ENCODE data around the gene DRG1. TPM values are rescaled to one million over a fixed set of nuclear protein-coding genes. Genes with fewer than 3 reads are reported as not detected.
A peak's percentile ranks its signal among the peaks of the same experiment; 100 is the strongest.

The DRG1 gene
- total and polyA plus RNA-seq, 8 donors: 36.3 to 79.8 (median 69.3) TPM

DNA sequence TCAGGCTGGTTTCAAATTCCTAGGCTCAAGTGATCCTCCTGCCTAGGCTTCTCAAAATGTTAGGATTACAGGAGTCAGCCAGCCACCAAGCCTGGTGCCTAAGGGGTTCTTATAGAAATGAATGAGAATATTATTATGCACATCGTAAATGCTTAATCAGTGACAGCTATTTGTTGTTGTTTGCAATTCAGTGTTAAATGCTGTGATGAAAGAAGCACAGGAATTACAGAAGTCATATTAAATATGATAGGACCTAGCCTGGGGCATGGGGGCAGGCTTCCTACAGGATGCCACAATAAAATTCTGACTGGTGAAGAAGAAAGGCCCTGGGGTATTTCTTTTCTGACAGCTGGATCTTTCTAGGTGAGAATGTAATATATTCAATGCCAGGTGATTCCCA lies 39.4 kb upstream of the DRG1 start:
- ATAC-seq (no peak), DNase-seq (no peak)
- Histone ChIP-seq H3K27ac (no peak overlapping the region), H3K4me3 (no peak overlapping the region), H3K27me3 (no peaks in the 10 kb centered on the region), H3K4me1 (no peaks in the 10 kb centered on the region), H3K36me3 (no peaks in the 10 kb centered on the region), H3K9me3 (no peaks in the 10 kb centered on the region)
- TF ChIP-seq, protein P1, sequence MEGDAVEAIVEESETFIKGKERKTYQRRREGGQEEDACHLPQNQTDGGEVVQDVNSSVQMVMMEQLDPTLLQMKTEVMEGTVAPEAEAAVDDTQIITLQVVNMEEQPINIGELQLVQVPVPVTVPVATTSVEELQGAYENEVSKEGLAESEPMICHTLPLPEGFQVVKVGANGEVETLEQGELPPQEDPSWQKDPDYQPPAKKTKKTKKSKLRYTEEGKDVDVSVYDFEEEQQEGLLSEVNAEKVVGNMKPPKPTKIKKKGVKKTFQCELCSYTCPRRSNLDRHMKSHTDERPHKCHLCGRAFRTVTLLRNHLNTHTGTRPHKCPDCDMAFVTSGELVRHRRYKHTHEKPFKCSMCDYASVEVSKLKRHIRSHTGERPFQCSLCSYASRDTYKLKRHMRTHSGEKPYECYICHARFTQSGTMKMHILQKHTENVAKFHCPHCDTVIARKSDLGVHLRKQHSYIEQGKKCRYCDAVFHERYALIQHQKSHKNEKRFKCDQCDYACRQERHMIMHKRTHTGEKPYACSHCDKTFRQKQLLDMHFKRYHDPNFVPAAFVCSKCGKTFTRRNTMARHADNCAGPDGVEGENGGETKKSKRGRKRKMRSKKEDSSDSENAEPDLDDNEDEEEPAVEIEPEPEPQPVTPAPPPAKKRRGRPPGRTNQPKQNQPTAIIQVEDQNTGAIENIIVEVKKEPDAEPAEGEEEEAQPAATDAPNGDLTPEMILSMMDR (IDR thresholded peaks at IDR 0.05): no peak
- intact Hi-C loops (cut with DNase I): no loop called here

DNA sequence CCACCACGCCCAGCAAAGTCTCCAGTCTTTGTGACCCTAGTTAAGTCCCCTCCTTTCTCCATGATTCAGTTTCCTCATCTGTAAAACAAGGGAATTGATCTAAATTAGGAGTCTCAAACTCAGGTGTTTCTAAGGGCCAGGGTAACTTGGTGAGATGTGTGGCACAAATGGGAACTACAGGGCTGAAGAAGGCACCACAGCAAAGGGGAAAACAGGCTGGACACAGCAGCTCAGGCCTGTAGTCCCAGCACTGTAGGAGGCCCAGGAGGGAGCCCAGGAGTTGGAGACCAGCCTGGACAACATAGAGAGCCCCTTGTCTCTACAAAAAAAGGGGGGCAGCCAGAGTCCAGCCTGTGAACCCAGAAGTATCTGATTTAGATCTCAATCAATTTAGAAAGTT lies 37.7 kb upstream of the DRG1 start:
- H3K4me3 ChIP-seq: no peak overlapping the region
- DNase-seq: no peak

DNA sequence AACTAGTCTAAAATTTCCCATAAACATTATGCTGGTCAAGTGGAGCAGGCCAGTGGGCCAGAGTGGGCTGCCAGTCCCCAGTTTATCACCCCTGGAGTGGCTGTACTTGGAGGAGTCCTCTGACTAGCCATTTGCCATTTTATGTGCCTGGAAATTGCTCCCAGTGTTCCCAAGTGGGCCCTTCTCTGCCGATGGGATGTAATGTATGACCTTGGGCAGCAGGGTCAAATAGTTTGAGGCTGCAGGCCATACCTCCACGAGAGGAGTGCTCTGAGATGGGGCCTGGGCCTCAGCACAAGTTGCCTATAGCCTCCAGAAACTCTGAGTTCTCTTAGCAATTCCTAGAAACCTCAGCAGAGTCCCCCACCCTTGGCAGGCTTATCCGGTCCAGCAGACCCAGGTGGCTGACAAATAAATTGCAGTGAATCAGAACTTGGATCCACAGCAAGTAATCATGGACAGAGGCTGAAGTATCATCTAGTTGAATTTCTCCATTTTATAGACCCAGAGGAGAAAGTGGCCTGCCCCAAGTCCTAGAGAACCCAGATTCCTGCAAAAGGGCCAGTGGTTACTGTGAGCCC lies 35.4 kb upstream of the DRG1 start:
- intact Hi-C loops (cut with DNase I): no loop called here
- no peaks in the 10 kb centered on the region for H3K27me3 ChIP-seq
- H3K9me3 ChIP-seq: no peaks in the 10 kb centered on the region
- ATAC-seq (no peak), DNase-seq (no peak)
- TF ChIP-seq, protein P1 (IDR thresholded peaks at IDR 0.05): no peak
- no peaks in the 10 kb centered on the region for H3K36me3 ChIP-seq
- H3K4me1 ChIP-seq: no peaks in the 10 kb centered on the region
- no peak overlapping the region for H3K4me3 ChIP-seq
- no peak overlapping the region for H3K27ac ChIP-seq

More for the DNA sequence above, 37.7 kb upstream of the DRG1 start:
- TF ChIP-seq, protein P1 (IDR thresholded peaks at IDR 0.05): no peak
- no peak overlapping the region for H3K27ac ChIP-seq
- no peaks in the 10 kb centered on the region for H3K36me3 ChIP-seq
- ATAC-seq: no peak
- no peaks in the 10 kb centered on the region for H3K27me3 ChIP-seq
- H3K4me1 ChIP-seq: no peaks in the 10 kb centered on the region
- H3K9me3 ChIP-seq: no peaks in the 10 kb centered on the region
- intact Hi-C loops (cut with DNase I): no loop called here

DNA sequence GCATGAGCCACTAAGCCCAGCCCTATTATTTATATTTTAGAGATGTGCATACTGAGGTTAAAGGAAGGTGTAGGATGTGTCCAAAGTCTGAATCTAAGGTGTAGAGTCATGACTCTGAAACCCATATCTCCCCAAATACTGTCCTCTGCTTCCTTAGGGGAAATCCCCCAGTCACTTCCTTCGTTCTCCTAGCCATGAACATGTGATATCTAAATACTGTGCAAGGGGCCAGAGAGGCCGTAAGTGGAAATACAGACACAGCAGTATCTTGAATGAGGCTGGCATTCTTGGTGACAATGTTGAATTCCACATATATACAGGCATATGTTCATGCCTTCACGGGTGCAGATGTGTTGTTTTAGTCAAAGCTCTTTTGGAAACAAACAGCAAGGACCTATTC lies 32.0 kb upstream of the DRG1 start:
- Histone ChIP-seq H3K27me3 (no peaks in the 10 kb centered on the region), H3K9me3 (no peaks in the 10 kb centered on the region), H3K27ac (no peak overlapping the region), H3K4me1 (no peaks in the 10 kb centered on the region), H3K36me3 (no peaks in the 10 kb centered on the region), H3K4me3 (no peak overlapping the region)
- DNase-seq: no peak
- intact Hi-C loops (cut with DNase I): no loop called here
- ATAC-seq: no peak
- TF ChIP-seq, protein P1 (IDR thresholded peaks at IDR 0.05): no peak

DNA sequence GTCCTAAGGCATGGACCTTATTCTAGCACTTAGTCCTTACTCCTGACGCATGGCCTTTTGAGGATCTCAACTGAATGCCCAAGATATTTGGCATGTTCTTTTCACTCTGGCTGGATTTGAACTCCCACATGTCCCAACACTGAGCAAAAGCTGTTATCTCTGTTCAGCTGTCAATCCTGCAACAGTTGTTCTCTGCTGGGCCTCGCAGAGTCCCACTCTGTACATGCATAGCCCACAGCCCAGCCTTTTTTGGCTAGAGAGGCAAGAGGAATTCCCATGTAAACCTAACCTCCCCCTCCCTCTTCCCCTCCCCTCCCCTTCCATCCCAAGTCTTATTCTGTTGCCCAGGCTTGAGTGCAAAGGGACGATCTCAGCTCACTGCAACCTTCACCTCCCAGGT lies 21.8 kb upstream of the DRG1 start:
- ATAC-seq: no peak
- Histone ChIP-seq H3K27ac (no peak overlapping the region), H3K4me3 (no peak overlapping the region), H3K27me3 (no peaks in the 10 kb centered on the region), H3K4me1 (no peaks in the 10 kb centered on the region), H3K36me3 (no peaks in the 10 kb centered on the region), H3K9me3 (no peaks in the 10 kb centered on the region)
- intact Hi-C loops (cut with DNase I): no loop called here
- TF ChIP-seq, protein P1 (IDR thresholded peaks at IDR 0.05): no peak
- DNase-seq: peak in 1 of 4 donors; percentile 51

All from left lung (tissue), 10 donors.